HepG2 (cell line): Measurements from ENCODE around the gene PHF14. TPM values are rescaled to one million over a fixed set of nuclear protein-coding genes. Genes with fewer than 3 reads are reported as not detected.

Experiments
- ATAC-seq: fragments of 200-7000 bp; cut with Tn5 transposase; 3 replicates; pipeline ENCODE4 v1.9.1; 2020; ENCODE audit warnings: mild to moderate bottlenecking, moderate library complexity
- BruUV-seq: library from RNA; stranded (reverse); fragments of 400-500 nt; replicated peaks from 2 replicates; lab custom pipeline; 2021; lab: Mats Ljungman, UMichigan
- CTCF ChIA-PET: fragments of 300-600 bp; formaldehyde crosslinking; extraction: SDS; loops from one replicate; lab custom pipeline; 2021; ENCODE audit warnings: low total read pairs, inconsistent platforms, low intra/inter-chr PET ratio; lab: Yijun Ruan, JAX
- POLR2A ChIA-PET: fragments of 350-600 bp; sonication (Branson Sonifier 250); formaldehyde crosslinking; loops from one replicate; lab custom pipeline; 2020; ENCODE audit warnings: antibody characterized with exemption, inconsistent platforms; lab: Yijun Ruan, JAX
- DNase-seq: peaks from one replicate; pipeline ENCODE4 v3.0.0-alpha.2; 2015; ENCODE audit warnings: low spot score
- FAIRE-seq: peaks from 3 replicates; lab custom pipeline; 2011; peaks lifted over from hg19 to GRCh38; lab: Jason Lieb, UNC
- H2AFZ ChIP-seq: one replicate; pipeline ENCODE4 v1.6.1; 2011; ENCODE audit warnings: low read length, inconsistent platforms
- H3K27ac ChIP-seq: fragments of 300-600 bp; 3 replicates; pipeline ENCODE4 v1.8.0; 2011; ENCODE audit warnings: mixed run types, mild to moderate bottlenecking, mixed read lengths, low read length, inconsistent platforms; ENCODE audit not compliant: insufficient read depth; ENCODE audit errors: extremely low read length
- H3K27me3 ChIP-seq, 2 experiments: fragments of 200-600 bp in 1 of 2; 2 replicates in 1 of 2; 3 replicates in 1 of 2; pipeline versions ENCODE4 v1.6.0 to v1.8.0; 2011; ENCODE audit warnings: low read length in 2 of 2, mild to moderate bottlenecking in 2 of 2, moderate library complexity in 2 of 2, inconsistent platforms in 1 of 2; ENCODE audit not compliant: insufficient read depth in 2 of 2, control insufficient read depth in 1 of 2
- H3K36me3 ChIP-seq, 2 experiments: fragments of 200-600 bp in 1 of 2; replicated peaks in 1 of 2; 2 replicates in 1 of 2; 3 replicates in 1 of 2; pipeline versions ENCODE4 v1.5.1 to v1.8.0; 2011; ENCODE audit warnings: low read length in 2 of 2, inconsistent platforms in 1 of 2; ENCODE audit not compliant: insufficient read depth in 2 of 2, control insufficient read depth in 1 of 2
- H3K4me1 ChIP-seq: 2 replicates; pipeline ENCODE4 v1.5.1; 2012; ENCODE audit warnings: low read length, inconsistent platforms; ENCODE audit not compliant: insufficient read depth
- H3K4me2 ChIP-seq: 2 replicates; pipeline ENCODE4 v1.6.0; 2011; ENCODE audit warnings: low read depth, low read length, inconsistent platforms
- H3K4me3 ChIP-seq, 3 experiments: fragments of 200-600 bp in 1 of 3; sonication (generic), shearing (Covaris generic) in 1 of 3; replicated peaks in 1 of 3; 2 replicates each; pipeline ENCODE4 v1.5.1; 2011 to 2016; ENCODE audit warnings: low read length in 3 of 3, inconsistent platforms in 2 of 3, low read depth in 2 of 3, mild to moderate bottlenecking in 2 of 3, control low read depth in 1 of 3, mixed read lengths in 1 of 3; ENCODE audit not compliant: insufficient read depth in 1 of 3
- H3K79me2 ChIP-seq: one replicate; pipeline ENCODE4 v1.6.1; 2011; ENCODE audit warnings: low read length, inconsistent platforms; ENCODE audit not compliant: insufficient read depth
- H3K9ac ChIP-seq: 2 replicates; pipeline ENCODE4 v1.6.0; 2011; ENCODE audit warnings: mild to moderate bottlenecking, low read depth, low read length, inconsistent platforms; ENCODE audit not compliant: insufficient read depth
- H3K9me3 ChIP-seq: 2 replicates; pipeline ENCODE4 v1.5.1; 2012; ENCODE audit warnings: mild to moderate bottlenecking, low read length
- H4K20me1 ChIP-seq: 2 replicates; pipeline ENCODE4 v1.6.0; 2011; ENCODE audit warnings: inconsistent platforms, mild to moderate bottlenecking, low read length, moderate library complexity; ENCODE audit not compliant: insufficient read depth
- HIVEP1 ChIP-seq: sonication (generic); formaldehyde crosslinking; IDR thresholded peaks from 2 replicates; pipeline ENCODE4 v1.4.0; 2020; ENCODE audit warnings: mild to moderate bottlenecking, missing genetic modification reagents
- JUN ChIP-seq: sonication (generic); formaldehyde crosslinking; IDR thresholded peaks from 2 replicates; pipeline ENCODE4 v1.4.0; 2020; ENCODE audit warnings: mild to moderate bottlenecking, missing genetic modification reagents
- KDM4B ChIP-seq: sonication (generic); formaldehyde crosslinking; IDR thresholded peaks from 2 replicates; pipeline ENCODE4 v1.4.0; 2020; ENCODE audit warnings: missing genetic modification reagents
- MAFF ChIP-seq: IDR thresholded peaks from 2 replicates; pipeline ENCODE4 v1.6.1; 2011; ENCODE audit warnings: low read depth, low read length, improper control_type of control experiment
- MAFG ChIP-seq: sonication (generic); formaldehyde crosslinking; IDR thresholded peaks from 2 replicates; pipeline ENCODE4 v1.5.1; 2020; ENCODE audit warnings: mild to moderate bottlenecking, missing genetic modification reagents
- MEIS2 ChIP-seq: sonication (generic); formaldehyde crosslinking; IDR thresholded peaks from 2 replicates; pipeline ENCODE4 v1.9.0; 2021; ENCODE audit warnings: mild to moderate bottlenecking, missing genetic modification reagents
- NFE2L2 ChIP-seq: fragments of 150-350 bp; IDR thresholded peaks from 2 replicates; pipeline ENCODE4 v1.6.1; 2014; ENCODE audit warnings: low read length
- PRDM15 ChIP-seq: sonication (generic); formaldehyde crosslinking; IDR thresholded peaks from 2 replicates; pipeline ENCODE4 v1.4.0; 2020; ENCODE audit warnings: missing genetic modification reagents
- RARG ChIP-seq: sonication (generic); formaldehyde crosslinking; IDR thresholded peaks from 2 replicates; pipeline ENCODE4 v1.4.0; 2020; ENCODE audit warnings: low read depth, mild to moderate bottlenecking, missing genetic modification reagents
- RFX1 ChIP-seq: fragments of 450-650 bp; IDR thresholded peaks from 2 replicates; pipeline ENCODE4 v1.6.1; 2017
- ZNF333 ChIP-seq: sonication (generic); formaldehyde crosslinking; IDR thresholded peaks from 2 replicates; pipeline ENCODE4 v1.4.0; 2020; ENCODE audit warnings: mild to moderate bottlenecking, missing genetic modification reagents, borderline replicate concordance
- ZNF580 ChIP-seq: IDR thresholded peaks from 2 replicates; pipeline ENCODE4 v1.6.1; 2016; ENCODE audit warnings: low read depth, borderline replicate concordance
- ZNF597 ChIP-seq: sonication (generic); formaldehyde crosslinking; IDR thresholded peaks from 2 replicates; pipeline ENCODE4 v1.5.0; 2020; ENCODE audit warnings: missing genetic modification reagents
- ZNF782 ChIP-seq: sonication (generic); formaldehyde crosslinking; IDR thresholded peaks from 2 replicates; pipeline ENCODE4 v1.4.0; 2020; ENCODE audit warnings: missing genetic modification reagents, mild to moderate bottlenecking, borderline replicate concordance
- ZSCAN5A ChIP-seq: sonication (generic); formaldehyde crosslinking; IDR thresholded peaks from 2 replicates; pipeline ENCODE4 v1.8.0; 2022; ENCODE audit warnings: mild to moderate bottlenecking, missing genetic modification reagents, borderline replicate concordance
- WGBS: methylation state at CpG from one replicate; pipeline ENCODE4 v1.1.6; 2017; ENCODE audit warnings: low lambda C conversion rate; 5-methylcytosine and 5-hydroxymethylcytosine counted together
- in situ Hi-C: cut with HindIII; loops from 2 replicates; pipeline ENCODE4 v1.10.0; 2017; ENCODE audit warnings: low pct_unique_long_range_greater_than_20kb; ENCODE audit not compliant: extremely low pct_ligation_motif_present
- intact Hi-C: fragments of 100-400 bp; cut with micrococcal nuclease; formaldehyde crosslinking; loops from one replicate; pipeline ENCODE4 v1.10.0; 2022; ENCODE audit not compliant: unreplicated experiment
- polyA plus RNA-seq, 8 experiments: library from polyadenylated mRNA; depleted of rRNA in 3 of 8; stranded (reverse) in 7 of 8; unstranded in 1 of 8; fragments of >200 nt; fragmentation: Illumina TruSeq in 4 of 8; extraction: Trizol in 4 of 8; gene quantifications; 2 replicates each; pipeline versions ENCODE4 v1.2.1 to v1.2.3, GENCODE V29; 2011 to 2016; ENCODE audit warnings: low read depth in 4 of 8, missing spikeins in 1 of 8, mixed read lengths in 1 of 8; ENCODE audit not compliant: insufficient read depth in 1 of 8
- total RNA-seq, 5 experiments: library from RNA; depleted of rRNA; stranded (reverse); fragments of >200 nt; fragmentation: Illumina TruSeq; extraction: Trizol; gene quantifications; 2 replicates each; pipeline ENCODE4 v1.2.3, GENCODE V29; 2016; ENCODE audit warnings: low read depth in 1 of 5

PHF14 gene
- total and polyA plus RNA-seq, 2 of the 13 experiments (the other 11 are each of a cell fraction or from before 2014, with no cell fraction given), result 18.9 to 68.7 TPM

- in situ Hi-C loops, result no loop called here
- no peak for TF ChIP-seq ZNF782 (CRISPR knock-in tag)
- TF ChIP-seq MAFG (CRISPR knock-in tag), result no peak
- no peak for TF ChIP-seq PRDM15 (CRISPR knock-in tag)
- TF ChIP-seq KDM4B, result no peak
- TF ChIP-seq RARG (CRISPR knock-in tag), result no peak
- no peak for TF ChIP-seq NFE2L2
- TF ChIP-seq MAFF, result no peak
- no peak for TF ChIP-seq HIVEP1 (CRISPR knock-in tag)
- no peak for TF ChIP-seq RFX1
- TF ChIP-seq JUN (CRISPR knock-in tag), result no peak
- TF ChIP-seq ZSCAN5A, result no peak
- TF ChIP-seq ZNF597, result no peak
- no peak for TF ChIP-seq ZNF580 (CRISPR knock-in tag)
- no peak for TF ChIP-seq MEIS2 (CRISPR knock-in tag)
- TF ChIP-seq ZNF333, result no peak
- TF ChIP-seq, all 625 proteins: peak for 0
- H3K79me2 ChIP-seq, result peaks cover 1% of the 10 kb centered on the region
- H3K27me3 ChIP-seq, result no peaks in the 10 kb centered on the region
- no peak overlapping the region for H3K4me3 ChIP-seq
- H3K9me3 ChIP-seq, result no peaks in the 10 kb centered on the region
- peaks cover 1 to 16% of the 10 kb centered on the region in 2 experiments; a peak in 4 of 5 replicates for H3K36me3 ChIP-seq
- BruUV-seq, result no TSS peak
- no peaks in the 10 kb centered on the region for H4K20me1 ChIP-seq
- no peak overlapping the region for H3K27ac ChIP-seq
- no peaks in the 10 kb centered on the region for H3K4me1 ChIP-seq
- H3K4me2 ChIP-seq, result no peak overlapping the region
- 96% methylated on average over 3 of the region's 3 CpGs for WGBS
- no peak for DNase-seq
- POLR2A ChIA-PET, result interaction anchor here (2.7 kb wide), 1 partner anchor 9 kb away, joined by 13 read pairs; a partner anchor contains a TSS
- peak; percentile 62 for ATAC-seq
- CTCF ChIA-PET, result no interaction called here
- H2AFZ ChIP-seq, result no peak overlapping the region
- H3K9ac ChIP-seq, result no peak overlapping the region
- no peak for FAIRE-seq
- intact Hi-C loops, result no loop called here
Observed at GRCh38 chr7:10930551-10930950, 43.1 kb upstream of the PHF14 start.
